NCI-H1694 (cell line): ENCODE measurements around the gene FZD10.

ENCODE experiments used
- DNase-seq: peaks from one replicate; lab custom pipeline; 2025; lab: John Stamatoyannopoulos, UW

Gene FZD10

DNA sequence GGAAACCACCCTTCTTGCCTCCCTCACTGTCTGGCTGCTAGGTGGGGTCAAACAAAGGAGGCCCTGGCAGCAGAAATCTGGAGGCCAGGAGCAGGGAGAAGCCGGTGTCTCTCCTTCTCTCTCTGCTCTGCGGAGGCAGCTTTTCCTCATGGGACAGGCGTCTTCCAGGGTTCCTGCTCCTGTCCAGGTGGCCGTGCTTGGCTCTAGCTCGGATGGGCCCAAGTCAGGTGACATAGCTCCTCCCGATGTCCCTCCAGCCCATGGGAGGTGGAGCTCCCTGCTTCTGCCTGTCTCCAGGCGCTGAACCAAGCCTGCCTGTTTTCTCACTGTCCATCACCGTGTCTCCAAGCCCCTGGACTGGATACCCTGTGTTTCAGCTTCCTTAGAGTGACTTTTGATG, 30.5 kb upstream of the FZD10 start:
- no peak for DNase-seq

GRCh38 chr12:130132831-130133511, 29.3 kb upstream of the FZD10 start:
- DNase-seq: no peak

DNA sequence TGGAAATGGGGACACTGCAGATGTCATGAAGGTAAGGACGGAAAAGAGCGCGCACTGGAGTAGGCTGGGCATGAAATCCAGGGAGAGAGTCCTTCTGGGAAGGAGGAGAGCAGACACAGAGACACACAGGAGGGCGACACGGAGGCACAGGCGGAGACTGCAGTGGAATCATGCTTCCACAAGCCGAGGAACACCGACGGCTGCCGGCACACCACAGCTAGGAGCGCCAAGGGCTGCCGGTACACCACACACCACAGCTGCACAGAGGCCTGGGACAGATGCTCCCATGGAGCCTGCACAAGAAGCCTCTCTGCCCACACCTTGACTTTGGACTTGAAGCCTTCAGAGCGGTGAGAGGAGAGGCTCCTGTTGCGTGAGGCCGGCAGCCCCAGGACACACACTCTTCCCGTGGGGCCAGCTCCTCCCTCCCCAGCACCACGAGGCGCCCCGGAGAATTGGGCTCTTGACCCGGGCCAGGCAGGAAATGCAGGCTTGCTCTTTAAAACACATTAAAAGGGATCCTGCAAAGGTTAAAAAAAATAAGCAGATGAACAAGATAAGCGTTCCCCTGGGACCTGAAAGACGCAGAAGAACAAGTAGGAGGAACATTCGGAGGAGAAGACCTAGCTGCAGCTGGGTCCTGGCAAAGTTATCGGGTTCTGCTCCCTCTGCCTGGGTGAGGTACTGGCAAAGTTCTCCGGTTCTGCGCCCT, 28.3 kb upstream of the FZD10 start:
- DNase-seq: no peak

DNA sequence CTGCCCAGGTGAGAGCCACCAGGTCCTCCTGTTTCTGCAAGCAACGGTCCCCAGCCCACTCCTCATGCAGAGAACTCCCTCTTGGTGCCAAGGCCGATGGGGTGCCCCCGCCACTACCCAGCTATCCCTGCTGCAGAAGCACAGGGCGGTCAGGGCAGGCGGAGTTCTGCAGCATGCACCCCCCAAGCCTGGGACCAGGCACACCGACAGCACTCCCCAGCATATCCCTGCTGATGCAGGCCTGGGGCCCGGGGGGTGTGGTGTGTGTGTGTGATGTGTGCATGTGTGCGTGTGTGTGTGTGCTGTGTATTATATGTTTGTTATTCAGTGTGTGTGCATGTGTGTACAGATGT, 27.7 kb upstream of the FZD10 start:
- no peak for DNase-seq

GRCh38 chr12:130136509-130137039, 25.7 kb upstream of the FZD10 start:
- no peak for DNase-seq

DNA sequence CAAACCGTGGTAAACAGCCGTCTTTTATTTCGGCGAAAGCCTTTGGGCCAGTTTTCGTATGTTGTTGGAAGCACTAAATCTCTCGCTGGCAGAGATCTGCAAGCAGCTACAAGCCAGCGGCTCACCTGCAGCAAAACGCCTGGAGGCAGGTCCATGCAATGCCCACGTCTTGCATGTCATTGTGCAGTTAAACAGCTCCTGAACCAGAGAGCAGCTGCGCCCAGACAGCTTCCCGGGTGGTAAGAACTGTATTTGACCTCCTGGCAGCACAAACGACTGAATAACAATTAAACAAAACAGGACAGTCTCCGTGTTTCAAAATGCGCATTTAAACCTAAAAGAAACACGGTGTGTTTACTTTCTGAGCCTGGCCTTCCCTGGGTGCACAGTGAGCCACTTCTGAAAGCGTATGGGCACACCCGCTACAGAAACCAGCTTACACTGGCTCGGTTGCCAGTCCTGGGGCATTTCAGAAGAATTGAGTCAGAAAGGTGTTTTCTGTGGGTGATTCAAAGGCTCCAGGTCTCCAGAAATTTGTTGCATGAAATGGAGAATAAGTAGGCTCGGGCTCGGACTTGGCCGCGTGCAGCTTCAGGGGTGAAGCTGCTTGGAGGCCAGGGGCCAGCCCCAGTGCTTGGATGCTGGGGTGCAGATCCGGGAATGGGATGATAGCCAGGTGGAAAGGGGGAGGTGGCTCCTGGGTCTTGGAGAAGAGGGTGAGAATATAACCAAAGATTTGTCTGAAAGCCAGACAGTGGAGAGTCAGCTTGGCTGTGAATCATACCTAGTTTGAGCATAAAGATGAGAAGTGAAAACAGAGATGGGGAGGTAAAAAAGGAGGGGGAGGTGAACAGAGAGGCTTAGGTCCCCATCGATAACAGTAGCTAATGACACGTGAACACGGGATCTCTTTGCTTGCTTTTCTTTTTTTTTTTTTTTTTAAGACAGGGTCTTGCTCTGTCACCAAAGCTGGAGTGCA, 24.9 kb upstream of the FZD10 start:
- DNase-seq: no peak

- DNase-seq: no peak
Observed at GRCh38 chr12:130138478-130138877, 23.8 kb upstream of the FZD10 start.

DNA sequence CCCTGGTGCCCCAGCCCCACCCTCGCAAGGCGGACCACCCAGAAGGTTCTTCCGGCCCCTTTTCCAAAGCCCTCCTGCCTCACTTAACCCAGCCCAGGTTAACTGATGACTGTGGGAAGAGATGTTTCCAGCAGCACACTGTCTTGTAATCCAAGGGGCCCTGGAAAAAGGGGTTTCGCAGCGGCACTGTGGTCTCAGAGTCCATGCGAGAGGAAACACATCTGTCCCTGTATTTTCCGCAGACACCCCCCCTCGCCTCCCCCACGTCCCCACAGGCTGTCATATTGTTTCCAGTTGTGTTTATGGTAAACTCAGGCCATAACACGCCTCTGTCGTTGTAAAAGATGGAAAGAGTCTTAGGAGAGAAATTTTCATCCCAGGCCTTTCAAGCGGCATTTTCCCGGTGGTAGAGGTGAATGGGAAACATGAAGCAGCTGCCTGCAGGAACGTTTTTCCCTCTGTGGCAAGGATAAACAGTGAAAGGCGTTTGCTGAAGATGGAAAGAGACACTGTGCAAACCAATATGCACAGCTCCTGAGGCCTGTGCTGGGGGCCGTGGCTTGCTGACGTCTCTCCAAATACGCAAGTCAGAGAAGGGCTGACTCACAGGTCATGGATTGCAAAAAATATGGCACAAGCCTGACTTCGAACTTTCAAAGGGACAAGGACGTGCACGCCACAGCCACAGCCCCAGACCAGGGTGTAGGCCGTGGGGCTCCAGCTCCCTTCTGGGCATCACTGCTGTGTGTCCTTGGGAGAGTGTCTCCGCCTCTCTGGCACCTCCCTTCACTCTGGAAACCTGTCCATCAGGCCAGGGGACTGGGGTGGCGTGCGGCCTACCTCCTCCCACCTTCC, 22.5 kb upstream of the FZD10 start:
- DNase-seq: no peak

DNA sequence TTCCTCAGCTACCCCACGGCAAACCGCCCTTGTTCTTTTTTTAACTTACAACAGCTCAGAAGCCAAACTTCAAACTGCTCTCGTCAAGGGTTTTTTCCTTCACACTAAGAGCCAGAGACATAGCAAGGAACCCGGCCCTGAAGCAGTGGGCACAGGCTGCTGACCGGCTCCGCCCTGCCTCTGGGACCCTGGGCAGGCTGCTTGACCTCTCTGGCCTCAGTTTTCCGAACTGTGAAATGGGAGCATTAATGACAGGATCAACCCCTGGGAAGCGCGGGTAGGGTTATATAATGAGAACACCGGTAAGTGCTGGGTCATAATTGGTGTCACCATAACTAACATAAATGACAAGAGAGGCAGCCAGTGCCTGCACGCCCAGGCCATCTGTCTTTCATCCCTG, 21.2 kb upstream of the FZD10 start:
- no peak for DNase-seq

GRCh38 chr12:130141901-130142683, 20.2 kb upstream of the FZD10 start:
- no peak for DNase-seq

- no peak for DNase-seq
Observed at GRCh38 chr12:130142736-130143135, 19.5 kb upstream of the FZD10 start.

- DNase-seq: no peak
Observed at GRCh38 chr12:130143136-130143535, 19.1 kb upstream of the FZD10 start.

DNA sequence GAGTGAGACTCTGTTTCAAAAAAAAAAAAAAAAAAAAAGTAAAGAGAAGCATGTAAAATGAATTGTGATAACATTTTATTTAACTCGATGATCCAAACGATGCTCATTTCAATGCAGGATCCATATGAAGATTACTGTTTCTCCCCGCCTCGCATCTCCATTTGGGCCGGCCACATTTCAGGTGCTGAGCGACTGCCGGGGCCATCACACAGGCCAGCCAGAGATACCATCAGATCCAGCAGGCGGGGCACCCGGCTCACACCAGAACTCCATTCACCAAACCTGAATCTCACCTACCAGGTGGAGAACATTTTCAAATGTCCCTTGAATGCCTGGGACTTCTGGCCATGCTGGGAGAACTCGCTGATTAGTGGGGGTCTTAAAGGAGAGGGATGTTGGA, 18.0 kb upstream of the FZD10 start:
- no peak for DNase-seq

DNA sequence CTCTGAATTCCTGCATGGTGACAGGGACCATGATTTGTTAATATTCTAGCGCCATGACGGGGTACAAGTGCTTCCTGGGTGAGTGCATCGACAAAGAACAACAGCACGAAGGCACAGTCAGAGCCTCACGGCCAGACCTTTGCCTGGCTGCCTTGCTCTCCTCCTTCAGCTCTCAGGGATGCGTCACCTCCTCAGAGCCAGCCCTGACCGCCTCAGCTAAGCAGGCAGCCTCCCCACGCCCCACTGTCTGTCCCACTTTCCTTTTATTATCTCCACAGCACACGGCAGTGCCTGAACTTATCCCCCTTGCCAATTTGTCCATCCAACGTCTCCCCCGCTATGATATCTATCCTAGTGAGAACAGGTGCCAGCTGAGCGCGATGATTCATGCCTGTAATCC, 16.5 kb upstream of the FZD10 start:
- DNase-seq: no peak

DNA sequence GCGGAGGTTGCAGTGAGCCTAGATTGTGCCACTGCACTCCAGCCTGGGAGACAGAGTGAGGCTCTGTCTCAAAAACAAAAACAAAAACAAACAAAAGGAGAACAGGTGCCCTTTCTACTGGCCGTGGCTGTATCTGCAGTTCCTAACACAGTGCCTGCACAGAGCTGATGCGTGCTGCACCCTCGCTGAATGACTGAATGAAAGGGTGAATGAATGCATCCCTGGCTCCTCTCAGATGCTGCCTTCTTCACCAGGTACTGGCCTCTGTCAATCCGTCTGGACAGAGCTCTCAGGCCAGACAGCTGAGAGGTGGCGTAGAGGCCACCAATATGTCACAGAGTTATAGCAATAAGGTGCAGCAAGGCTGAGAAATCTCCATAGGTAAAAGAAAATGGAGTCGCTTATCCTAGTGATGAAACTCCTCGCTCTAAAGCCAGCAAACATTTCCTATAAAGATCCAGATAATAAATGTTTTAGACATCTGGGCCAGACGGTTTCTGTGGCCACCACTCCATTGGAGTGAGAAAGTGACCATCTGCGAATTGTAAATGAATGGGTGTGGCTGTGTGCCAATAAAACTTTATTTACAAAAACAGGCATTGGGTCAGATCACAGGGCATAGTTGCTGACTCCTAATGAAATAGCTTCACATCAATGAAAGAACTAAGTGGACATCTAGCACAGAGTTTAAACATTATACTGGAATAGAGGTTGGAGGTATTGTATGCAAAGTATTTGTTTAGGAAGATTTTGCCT, 15.9 kb upstream of the FZD10 start:
- no peak for DNase-seq

DNA sequence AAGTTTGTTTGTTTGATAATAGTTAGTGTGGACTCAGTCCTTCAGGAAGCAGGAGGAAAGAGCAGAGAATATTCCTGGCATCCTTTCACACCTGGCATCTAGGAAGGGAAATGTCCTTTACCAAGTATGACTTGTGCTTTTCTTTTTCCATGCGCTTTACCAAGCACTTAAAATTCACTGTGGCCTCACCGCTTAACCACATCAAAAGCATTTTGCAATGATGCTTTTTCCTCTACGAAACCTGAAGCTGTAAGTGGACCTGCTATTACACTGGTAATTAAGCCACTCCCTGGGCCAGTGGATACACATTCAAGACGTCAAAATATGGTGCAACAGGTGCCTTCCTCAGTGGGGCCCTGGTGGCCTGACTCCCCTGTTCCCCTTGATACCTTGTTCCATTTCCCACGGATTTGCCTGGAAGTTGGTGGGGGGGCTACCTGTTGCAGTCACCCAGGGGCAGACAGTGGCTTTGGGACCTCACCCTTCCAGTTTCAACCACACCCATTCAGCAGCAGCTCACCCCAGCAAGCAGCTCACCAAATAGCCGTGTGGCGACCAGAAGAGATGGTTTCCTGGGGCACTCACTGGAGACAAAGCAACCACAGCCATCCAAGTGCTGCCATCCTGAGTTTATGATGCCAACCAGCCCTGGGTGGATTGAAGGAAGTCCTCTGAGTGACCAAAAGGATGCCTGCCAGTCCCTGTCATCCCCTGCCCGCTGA, 14.2 kb upstream of the FZD10 start:
- DNase-seq: no peak

GRCh38 chr12:130151846-130152245, 10.4 kb upstream of the FZD10 start:
- no peak for DNase-seq

GRCh38 chr12:130152386-130152785, 9.9 kb upstream of the FZD10 start:
- no peak for DNase-seq

GRCh38 chr12:130153803-130154202, 8.5 kb upstream of the FZD10 start:
- DNase-seq: no peak
